GM12891 (cell line): ENCODE results near the gene PBRM1.

ENCODE experiments used
- POLR2A ChIP-seq: IDR thresholded peaks from 2 replicates; pipeline ENCODE4 v1.6.1; 2011; ENCODE audit warnings: low read depth, low read length, control low read depth
- POLR2AphosphoS5 ChIP-seq: IDR thresholded peaks from 2 replicates; pipeline ENCODE4 v1.6.1; 2011; ENCODE audit warnings: low read depth, low read length, control low read depth
- TAF1 ChIP-seq: IDR thresholded peaks from 2 replicates; pipeline ENCODE4 v1.6.1; 2011; ENCODE audit warnings: low read depth, low read length, control low read depth

- TF ChIP-seq POLR2AphosphoS5 (no peak), TAF1 (no peak), POLR2A (no peak)
These were observed 111.4 kb downstream of the PBRM1 start for GRCh38 chr3:52574056-52574965.
